Kidney glomerular epithelial cell (primary cell): ENCODE data around the gene PREB.
"Not testable (repeated sequence)": the region's sequence is repeated elsewhere in the genome, so short reads cannot be mapped to it uniquely, and the experiment has no call there.

Experiments
- DNase-seq: peaks from one replicate; lab custom pipeline; 2025; lab: John Stamatoyannopoulos, UW

Gene PREB, protein sequence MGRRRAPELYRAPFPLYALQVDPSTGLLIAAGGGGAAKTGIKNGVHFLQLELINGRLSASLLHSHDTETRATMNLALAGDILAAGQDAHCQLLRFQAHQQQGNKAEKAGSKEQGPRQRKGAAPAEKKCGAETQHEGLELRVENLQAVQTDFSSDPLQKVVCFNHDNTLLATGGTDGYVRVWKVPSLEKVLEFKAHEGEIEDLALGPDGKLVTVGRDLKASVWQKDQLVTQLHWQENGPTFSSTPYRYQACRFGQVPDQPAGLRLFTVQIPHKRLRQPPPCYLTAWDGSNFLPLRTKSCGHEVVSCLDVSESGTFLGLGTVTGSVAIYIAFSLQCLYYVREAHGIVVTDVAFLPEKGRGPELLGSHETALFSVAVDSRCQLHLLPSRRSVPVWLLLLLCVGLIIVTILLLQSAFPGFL

DNA sequence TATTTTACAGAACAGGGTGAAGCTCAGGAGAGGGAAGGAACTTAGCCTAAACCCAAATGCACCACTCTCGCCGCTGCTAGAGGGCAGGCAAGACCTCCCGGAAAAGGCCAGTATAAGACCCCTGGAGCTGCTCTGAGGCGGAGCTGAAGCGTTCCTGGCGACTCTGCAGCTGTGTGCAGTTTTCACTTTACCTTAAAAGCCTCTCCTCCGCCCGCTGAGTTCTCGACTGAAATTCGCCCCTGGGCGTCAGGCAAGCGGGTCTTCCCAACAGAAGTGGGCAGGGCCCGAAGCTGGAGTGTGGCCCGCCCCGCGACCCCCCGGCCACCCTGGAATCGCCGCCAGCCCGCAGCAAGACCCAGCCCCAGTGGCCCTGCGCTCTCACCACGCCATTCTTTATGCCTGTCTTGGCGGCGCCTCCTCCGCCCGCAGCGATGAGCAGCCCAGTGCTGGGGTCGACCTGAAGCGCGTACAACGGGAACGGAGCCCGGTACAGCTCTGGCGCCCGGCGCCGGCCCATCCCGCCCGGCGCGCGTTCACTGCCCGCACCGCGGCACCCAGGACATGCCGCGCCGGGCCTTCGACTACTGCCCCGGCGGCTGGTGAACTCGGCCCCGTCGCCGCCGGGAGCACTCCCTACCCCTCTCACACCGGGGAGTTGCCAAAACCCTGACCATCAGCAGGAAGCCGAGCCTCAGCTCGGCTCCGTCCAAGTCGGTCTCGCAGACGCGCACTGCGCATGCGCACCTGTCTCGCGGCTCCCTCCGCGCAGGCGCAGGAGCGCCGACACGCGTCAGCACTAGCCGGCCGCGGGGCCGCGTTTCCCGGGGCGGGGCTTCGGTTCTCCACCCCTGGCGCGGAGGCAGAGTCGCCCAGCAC is at the start of gene PREB:
Gene PREB, minus strand, starts transcription at position 732 of the 876 bp plus-strand sequence. Its CDS starts 215 bp downstream, at position 517.
- peak; percentile 88 for DNase-seq

GRCh38 chr2:27184115-27184514 is 49.7 kb upstream of the PREB start:
- DNase-seq: no peak

GRCh38 chr2:27182346-27182745 is 47.9 kb upstream of the PREB start:
- DNase-seq: no peak

DNA sequence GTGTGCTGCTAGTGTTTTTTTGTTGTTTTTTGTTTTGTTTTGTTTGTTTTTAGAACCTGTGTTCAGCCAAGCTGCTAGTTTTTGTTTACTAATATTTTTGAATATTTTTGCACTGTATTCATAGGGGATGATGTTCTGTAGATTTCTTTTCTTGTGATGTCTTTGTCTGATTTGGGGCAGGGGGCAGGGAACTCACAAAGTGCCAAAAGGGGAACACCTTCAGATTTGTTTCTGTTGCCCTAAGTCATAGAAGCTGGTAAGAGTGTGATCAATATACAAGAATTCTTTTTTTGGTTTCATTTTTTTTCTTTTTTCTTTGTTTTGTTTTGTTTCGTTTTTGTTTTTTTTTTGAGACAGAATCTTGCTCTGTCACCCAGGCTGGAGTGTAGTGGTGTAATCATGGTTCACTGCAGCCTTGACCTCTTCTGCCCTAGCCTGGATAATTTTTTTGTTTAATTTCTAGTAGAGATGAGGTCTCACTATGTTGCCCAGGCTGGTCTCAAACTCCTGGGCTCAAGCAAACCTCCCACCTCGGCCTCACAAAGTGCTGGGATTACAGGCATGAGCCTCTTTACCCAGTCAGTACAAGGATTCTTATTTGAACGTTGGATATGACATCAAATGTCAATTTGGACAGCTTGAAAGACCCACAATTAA is 45.0 kb upstream of the PREB start:
- no peak for DNase-seq

DNA sequence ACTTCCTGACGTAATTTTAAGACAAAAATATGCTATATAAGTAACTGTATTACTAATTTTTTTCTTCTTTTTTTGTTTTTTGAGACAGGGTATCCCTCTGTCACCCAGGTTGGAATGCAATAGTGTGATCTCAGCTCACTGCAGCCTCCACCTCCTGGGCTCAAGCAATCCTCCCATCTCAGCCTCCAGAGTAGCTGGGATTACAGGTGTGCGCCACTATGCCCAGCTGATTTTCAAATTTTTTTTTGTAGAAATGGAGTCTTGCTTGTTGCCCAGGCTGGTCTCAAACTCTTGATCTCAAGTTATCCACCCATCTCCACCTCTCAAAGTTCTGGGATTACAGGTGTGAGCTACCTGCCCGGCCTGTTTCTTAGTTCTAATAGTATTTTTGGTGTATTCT is 44.0 kb upstream of the PREB start:
- DNase-seq: no peak

DNA sequence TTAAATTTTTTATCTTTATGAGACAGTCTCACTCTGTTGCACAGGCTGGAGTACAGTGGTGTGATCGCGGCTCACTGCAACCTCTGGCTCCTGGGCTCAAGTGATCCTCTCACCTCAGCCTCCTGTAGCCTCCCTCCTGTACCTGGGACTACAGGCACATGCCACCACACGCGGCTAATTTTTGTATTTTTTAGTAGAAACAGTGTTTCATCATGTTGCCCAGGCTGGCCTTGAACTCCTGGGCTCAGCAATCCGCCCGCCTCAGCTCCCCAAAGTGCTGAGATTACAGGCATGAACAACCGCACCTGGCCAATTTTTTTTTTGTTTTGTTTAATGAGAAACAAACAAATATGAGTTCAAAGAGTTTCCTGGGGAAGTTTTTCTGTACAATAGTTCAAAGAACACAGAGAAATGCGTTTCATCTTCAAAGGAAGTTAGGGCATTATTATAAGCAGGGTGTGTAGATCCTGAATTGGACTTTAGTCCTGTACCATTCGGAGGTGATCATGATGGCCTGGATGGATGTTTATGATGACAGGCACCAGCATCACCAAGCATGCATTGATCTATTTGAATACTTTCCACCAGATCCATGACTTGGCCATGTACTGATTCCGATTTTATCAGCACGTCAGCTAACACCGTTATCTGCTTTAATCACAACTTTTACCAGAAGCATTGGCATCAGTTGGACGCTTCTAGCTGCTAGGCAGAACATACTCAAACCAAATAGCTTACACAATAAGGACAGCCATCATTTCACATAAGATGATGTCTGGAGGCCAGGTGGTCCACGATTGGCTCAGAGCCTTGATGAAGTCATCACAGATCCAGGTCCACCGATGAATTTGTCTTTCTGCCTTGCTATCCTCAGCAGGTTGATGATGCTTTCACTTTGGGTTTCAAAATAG is 43.3 kb upstream of the PREB start:
- no peak for DNase-seq

GRCh38 chr2:27175781-27176180 is 41.3 kb upstream of the PREB start:
- DNase-seq: not testable (repeated sequence)

DNA sequence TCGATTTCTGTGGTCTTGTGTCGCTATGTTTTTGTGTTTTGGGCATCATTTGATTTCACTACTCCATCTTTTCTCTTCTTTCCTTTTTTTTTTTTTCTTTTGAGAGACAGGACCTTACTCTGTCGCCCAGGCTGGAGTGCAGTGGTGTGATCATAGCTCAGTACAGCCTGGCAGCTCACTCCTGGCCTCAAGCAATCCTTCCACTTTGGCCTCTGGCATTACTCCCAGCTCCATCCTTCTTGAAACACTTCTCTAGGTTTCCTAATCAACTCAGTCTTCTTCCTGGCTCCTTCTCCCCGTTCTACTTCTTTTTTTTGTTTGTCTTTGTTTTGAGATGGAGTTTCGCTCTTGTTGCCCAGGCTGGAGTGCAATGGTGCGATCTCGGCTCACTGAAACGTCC is 40.9 kb upstream of the PREB start:
- DNase-seq: no peak

GRCh38 chr2:27174638-27175037 is 40.2 kb upstream of the PREB start:
- no peak for DNase-seq

DNA sequence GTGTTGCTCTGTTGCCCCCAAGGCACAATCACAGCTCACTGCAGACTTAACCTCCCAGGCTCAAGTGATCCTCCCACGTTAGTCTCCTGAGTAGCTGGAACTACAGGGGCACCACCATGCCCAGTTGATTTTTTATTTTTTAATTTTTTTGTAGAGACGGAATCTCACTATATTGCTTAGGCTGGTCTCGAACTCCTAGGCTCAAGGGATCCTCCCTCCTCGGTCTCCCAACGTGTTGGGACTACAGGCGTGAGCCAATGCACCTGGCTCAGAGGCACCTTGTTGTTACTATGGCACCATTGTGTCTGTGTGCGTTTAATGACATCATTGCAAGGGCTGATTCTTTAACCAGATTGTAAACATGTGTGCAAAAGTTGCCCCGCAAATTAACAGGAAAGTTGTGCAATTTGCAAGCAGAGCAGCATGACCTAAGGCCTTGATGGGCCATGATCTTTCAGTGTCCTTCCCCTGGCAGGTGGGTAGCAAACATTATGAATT is 37.0 kb upstream of the PREB start:
- no peak for DNase-seq

DNA sequence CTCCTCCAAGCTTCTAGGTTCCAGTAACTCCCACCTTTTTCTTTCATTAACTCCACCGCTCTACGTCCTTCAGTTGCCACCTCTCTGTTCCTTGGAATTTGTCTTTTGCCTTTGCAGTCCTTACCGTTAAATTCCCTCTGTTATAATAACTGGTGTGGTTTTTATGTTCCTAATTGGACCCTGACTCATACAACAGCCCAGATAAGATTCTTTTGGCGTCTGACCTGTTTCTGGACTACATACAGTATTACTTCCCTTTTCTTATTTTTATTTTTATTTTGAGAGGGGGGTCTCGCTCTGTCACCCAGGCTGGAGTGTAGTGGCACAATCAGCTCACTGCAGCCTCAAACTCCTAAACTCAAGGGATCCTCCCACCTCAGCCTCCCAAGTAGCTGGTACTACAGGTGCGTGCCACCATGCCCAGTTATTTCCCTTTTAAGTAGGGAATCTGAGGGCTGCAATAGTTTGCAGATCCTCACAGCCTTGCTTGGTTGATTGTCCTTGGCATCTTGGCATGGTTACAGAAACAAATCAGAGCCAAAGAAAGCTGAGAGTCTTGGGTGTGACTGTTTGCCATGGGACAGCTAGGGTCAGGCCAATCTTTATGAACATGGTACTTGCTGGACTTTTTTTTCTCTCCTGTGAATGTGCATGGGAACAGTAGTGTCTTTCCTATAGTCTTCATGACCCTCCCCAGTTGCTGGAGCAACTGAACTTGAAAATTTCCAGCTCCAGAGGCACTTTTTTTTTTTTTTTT is 36.3 kb upstream of the PREB start:
- no peak for DNase-seq

GRCh38 chr2:27164960-27165763 is 30.7 kb upstream of the PREB start:
- no peak for DNase-seq

DNA sequence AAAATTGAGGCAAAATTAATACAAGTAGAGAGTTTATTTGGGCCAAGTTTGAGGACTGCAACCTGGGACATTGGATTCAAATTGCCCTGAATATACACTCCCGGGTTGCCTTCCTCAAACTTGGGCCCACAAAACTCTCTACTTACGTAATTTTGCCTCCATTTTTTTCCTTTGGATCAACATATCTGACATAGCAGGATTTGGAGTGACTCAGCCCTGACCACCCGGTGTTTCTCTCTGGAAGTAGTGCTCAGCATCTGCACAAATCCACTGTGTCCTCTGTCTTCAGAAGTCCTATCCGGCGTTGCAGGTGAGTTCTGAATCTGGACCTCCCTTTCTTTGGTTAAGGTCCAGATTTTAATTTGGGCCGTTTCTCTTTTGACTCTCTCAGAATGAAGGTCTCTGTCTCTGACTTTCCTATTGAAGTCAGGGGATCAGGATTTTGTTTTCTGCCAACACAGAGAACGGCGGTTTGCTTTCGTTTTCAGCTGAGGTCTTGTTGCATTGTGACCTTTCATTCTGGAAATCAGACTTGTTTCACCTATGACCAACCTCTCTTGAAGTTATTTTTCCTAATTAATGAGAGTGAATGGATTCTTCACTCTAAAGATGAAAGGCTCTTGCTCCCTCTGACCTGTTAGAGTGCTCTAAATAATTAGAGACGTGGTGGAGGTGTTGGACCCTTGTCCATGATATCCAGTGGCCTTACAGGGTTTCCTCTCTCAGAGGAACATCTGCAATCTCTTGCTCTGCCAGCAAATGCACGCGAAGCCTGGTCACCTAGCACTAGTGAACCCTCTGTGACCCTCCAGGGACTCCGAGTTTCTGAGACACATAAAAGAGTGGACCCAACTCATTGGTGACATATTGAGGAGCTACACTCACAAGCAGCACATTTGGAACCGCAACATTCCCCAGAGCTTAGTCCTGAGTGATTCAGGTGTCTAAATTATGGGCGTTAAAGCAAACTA is 28.0 kb upstream of the PREB start:
- no peak for DNase-seq

DNA sequence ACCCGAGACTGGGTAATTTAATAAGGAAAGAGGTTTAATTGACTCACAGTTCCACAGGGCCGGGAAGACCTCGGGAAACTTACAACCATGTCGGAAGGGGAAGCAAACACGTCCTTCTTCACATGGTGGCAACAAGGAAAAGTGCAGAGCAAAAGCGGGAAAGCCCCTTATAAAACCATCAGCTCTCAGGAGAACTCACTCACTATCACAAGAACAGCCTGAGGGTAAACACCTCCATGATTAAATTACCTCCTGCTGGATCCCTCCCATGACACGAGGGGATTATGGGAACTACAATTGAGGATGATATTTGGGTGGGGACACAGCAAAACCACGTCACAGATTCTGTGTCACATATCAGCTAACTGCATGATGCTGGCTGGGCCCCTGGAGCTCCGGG is 25.8 kb upstream of the PREB start:
- no peak for DNase-seq

DNA sequence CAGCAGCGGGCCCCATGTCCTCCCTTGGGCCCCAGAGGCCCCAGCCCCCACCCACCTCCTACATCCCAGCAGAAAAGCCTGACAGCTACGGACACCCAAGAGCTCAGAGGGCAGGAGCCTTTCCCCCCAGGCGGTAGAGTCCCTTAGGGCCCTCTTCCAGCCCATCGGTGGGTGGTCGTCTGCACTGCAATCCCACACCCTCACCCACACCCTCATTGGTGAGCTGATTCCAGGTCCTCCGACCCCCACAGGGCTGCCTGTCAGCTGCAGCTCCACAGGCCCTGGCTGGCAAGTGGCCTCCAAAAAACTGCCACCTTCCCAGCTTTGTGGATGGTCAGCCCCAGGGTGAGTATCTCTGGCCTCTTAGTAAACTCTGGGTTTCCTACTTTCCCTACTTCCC is 24.8 kb upstream of the PREB start:
- DNase-seq: no peak

GRCh38 chr2:27158468-27158867 is 24.0 kb upstream of the PREB start:
- DNase-seq: no peak

GRCh38 chr2:27155069-27155520 is 20.7 kb upstream of the PREB start:
- no peak for DNase-seq

- no peak for DNase-seq
These were observed 20.1 kb upstream of the PREB start for GRCh38 chr2:27154488-27154887.
